ENCODE data around the gene ZMYND8. TPM values are rescaled to one million over a fixed set of nuclear protein-coding genes. Genes with fewer than 3 reads are reported as not detected.
"Not testable (repeated sequence)": the region's sequence is repeated elsewhere in the genome, so short reads cannot be mapped to it uniquely, and the experiment has no call there.

The ZMYND8 gene
- total RNA-seq, 1 donor from 2014 or later, result 31.9 TPM

DNA sequence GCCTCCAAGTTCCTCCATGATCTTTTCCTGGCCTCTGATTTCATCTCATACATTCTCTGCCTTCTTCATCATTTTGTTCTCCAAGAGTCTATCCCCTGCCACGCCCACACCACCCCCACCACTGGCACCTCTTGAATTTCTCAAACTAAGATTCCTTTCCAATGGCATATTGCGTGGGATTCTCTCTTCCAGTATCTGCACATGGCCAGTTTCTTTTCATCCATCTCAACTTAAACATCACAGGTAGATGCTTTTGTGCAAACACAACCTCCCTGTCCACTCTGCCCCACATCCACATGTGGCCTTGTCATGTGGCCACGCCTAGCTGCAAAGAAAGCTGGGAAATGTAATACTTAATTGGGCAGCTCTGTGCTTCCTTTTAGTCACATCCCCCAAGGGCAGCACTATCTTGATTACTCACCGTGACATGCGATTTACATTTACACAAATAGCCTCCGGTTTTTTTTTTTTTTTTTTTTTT, 33.4 kb upstream of the ZMYND8 start:
- TF ChIP-seq, protein P1, sequence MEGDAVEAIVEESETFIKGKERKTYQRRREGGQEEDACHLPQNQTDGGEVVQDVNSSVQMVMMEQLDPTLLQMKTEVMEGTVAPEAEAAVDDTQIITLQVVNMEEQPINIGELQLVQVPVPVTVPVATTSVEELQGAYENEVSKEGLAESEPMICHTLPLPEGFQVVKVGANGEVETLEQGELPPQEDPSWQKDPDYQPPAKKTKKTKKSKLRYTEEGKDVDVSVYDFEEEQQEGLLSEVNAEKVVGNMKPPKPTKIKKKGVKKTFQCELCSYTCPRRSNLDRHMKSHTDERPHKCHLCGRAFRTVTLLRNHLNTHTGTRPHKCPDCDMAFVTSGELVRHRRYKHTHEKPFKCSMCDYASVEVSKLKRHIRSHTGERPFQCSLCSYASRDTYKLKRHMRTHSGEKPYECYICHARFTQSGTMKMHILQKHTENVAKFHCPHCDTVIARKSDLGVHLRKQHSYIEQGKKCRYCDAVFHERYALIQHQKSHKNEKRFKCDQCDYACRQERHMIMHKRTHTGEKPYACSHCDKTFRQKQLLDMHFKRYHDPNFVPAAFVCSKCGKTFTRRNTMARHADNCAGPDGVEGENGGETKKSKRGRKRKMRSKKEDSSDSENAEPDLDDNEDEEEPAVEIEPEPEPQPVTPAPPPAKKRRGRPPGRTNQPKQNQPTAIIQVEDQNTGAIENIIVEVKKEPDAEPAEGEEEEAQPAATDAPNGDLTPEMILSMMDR (IDR thresholded peaks at IDR 0.05), result no peak
- H3K27me3 Mint-ChIP-seq (ENCODE audit: low read depth), result no peaks in the 10 kb centered on the region
- H3K27ac Mint-ChIP-seq (ENCODE audit: unreplicated experiment), result peak overlapping the region; percentile 57
- no peak overlapping the region for H3K4me3 Mint-ChIP-seq (ENCODE audit: unreplicated experiment)
- peaks cover 24% of the 10 kb centered on the region for H3K4me1 Mint-ChIP-seq (ENCODE audit: low read depth)
- DNase-seq (ENCODE audit: low spot score), result no peak
- no peaks in the 10 kb centered on the region for H3K9me3 Mint-ChIP-seq (ENCODE audit: low read depth)
- H3K36me3 Mint-ChIP-seq (ENCODE audit: low read depth), result peaks cover under 1% of the 10 kb centered on the region

DNA sequence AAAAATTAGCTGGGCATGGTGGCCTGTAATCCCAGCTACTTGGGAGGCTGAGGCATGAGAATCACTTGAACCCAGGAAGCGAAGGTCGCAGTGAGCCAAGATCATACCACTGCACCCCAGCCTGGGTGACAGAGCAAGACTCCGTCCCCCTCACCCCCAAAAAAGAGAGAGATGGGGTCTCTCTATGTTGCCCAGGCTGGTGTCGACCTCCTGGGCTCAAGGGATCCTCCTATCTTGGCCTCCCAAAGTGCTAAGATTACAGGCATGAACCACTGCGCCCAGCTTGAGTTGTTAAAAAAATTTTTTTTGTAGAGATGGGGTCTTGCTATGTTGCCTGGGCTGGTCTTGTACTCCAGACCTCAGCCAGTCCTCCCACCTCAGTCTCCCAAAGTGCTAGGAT, 29.5 kb upstream of the ZMYND8 start:
- not testable (repeated sequence) for H3K27me3 Mint-ChIP-seq (ENCODE audit: low read depth); H3K36me3 Mint-ChIP-seq (ENCODE audit: low read depth); H3K9me3 Mint-ChIP-seq (ENCODE audit: low read depth); DNase-seq (ENCODE audit: low spot score); H3K4me3 Mint-ChIP-seq (ENCODE audit: unreplicated experiment); H3K27ac Mint-ChIP-seq (ENCODE audit: unreplicated experiment)
- H3K4me1 Mint-ChIP-seq (ENCODE audit: low read depth), result peaks cover 28% of the 10 kb centered on the region

DNA sequence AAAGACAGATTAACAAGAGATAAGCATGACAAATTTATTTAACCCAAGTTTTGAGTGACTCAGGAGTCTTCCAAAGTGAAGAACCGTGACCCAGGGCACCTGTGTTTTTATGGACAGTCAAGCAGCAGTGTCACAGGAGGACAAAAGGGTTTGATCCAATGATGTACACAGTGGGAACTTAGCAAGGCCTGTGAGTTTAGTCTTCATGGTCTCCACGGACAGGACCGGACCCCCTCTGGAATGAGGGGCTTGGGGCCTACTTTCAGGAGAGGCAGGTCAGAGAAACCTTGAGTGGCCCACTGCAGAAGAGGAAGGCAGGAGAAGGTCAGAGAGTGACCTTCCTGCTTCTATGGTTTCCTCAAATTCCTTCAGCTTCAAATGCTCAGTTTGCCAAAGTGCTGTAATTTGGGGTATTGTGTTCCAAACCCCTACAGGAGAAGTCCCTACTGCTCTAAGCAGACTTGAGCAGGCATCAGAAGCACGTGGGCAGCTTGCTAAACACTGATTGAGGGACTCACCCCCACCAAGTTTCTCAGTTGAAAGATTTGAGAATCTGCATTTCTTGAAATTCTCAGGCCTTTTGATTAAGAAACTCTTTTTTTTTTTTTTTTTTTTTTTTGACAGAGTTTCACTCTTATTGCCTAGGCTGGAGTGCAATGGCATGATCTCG, 26.4 kb upstream of the ZMYND8 start:
- Mint-ChIP-seq H3K27me3 (ENCODE audit: low read depth) (no peaks in the 10 kb centered on the region), H3K9me3 (ENCODE audit: low read depth) (no peaks in the 10 kb centered on the region), H3K4me1 (ENCODE audit: low read depth) (peaks cover 34% of the 10 kb centered on the region), H3K27ac (ENCODE audit: unreplicated experiment) (no peak overlapping the region), H3K4me3 (ENCODE audit: unreplicated experiment) (no peak overlapping the region), H3K36me3 (ENCODE audit: low read depth) (peaks cover 2% of the 10 kb centered on the region)
- no peak for DNase-seq (ENCODE audit: low spot score)
- TF ChIP-seq, protein P1 (IDR thresholded peaks at IDR 0.05), result no peak

- no peak overlapping the region for H3K27ac Mint-ChIP-seq (ENCODE audit: unreplicated experiment)
- H3K4me1 Mint-ChIP-seq (ENCODE audit: low read depth), result peaks cover 34% of the 10 kb centered on the region
- peaks cover 2% of the 10 kb centered on the region for H3K36me3 Mint-ChIP-seq (ENCODE audit: low read depth)
- no peaks in the 10 kb centered on the region for H3K9me3 Mint-ChIP-seq (ENCODE audit: low read depth)
- TF ChIP-seq, protein P1 (IDR thresholded peaks at IDR 0.05), result no peak
- no peaks in the 10 kb centered on the region for H3K27me3 Mint-ChIP-seq (ENCODE audit: low read depth)
- H3K4me3 Mint-ChIP-seq (ENCODE audit: unreplicated experiment), result no peak overlapping the region
- no peak for DNase-seq (ENCODE audit: low spot score)
Observed at GRCh38 chr20:47380481-47380880, 24.0 kb upstream of the ZMYND8 start.

DNA sequence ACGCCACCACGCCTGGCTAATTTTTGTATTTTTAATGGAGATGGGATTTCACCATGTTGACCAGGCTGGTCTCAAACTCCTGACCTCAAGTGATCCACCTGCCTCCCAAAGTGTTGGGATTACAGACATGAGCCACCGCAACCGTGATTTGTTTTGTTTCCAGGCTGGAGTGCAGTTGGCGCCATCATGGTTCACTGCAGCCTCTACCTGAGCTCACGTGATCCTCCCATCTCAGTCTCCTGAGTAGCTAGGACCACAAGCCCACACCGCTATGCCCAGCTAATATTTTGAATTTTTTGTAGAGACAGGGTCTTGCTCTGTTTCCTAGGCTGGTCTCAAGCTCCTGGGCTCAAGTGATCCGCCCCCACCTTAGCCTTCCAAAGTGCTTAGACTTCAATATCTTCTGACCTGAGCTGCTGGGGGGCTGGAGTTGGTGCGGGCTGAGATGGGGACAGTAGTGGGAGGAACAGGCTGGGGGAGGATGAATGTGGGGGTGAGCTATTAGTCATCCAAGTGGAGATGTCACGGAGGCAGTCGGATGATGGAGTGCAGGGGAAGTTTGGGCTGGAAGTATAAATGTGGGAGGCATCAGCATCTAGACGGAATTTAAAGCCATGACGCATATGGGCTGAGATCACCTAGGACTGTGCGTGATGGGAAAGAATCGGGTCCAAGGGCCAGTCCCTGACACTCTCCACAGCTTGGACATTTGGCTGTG, 23.1 kb upstream of the ZMYND8 start:
- Mint-ChIP-seq H3K4me3 (ENCODE audit: unreplicated experiment) (no peak overlapping the region), H3K36me3 (ENCODE audit: low read depth) (no peaks in the 10 kb centered on the region), H3K27me3 (ENCODE audit: low read depth) (no peaks in the 10 kb centered on the region), H3K27ac (ENCODE audit: unreplicated experiment) (peak overlapping the region; percentile 57), H3K9me3 (ENCODE audit: low read depth) (no peaks in the 10 kb centered on the region), H3K4me1 (ENCODE audit: low read depth) (peaks cover 29% of the 10 kb centered on the region)
- TF ChIP-seq, protein P1 (IDR thresholded peaks at IDR 0.05), result no peak
- DNase-seq (ENCODE audit: low spot score), result no peak
